Placental epithelial cell (primary cell): ENCODE measurements around the gene ZC4H2. TPM values are rescaled to one million over a fixed set of nuclear protein-coding genes. Genes with fewer than 3 reads are reported as not detected.

ENCODE experiments used
- total RNA-seq: library from RNA; depleted of rRNA; stranded (reverse); fragments of >200 nt; gene quantifications from 2 replicates; pipeline ENCODE4 v1.2.3, GENCODE V29; 2012

Gene ZC4H2
- total RNA-seq, result 2.5 and 3.9 TPM in 2 replicates

GRCh38 chrX:64975989-64976672 lies at the start of gene ZC4H2:
TSS of gene ZC4H2 (minus strand) at chrX:64976450. CDS start at chrX:64976377, 73 bp downstream.

Other genes with a start within 250 kb of the ZC4H2 start
- gene ZC3H12B, start 58.4 kb upstream of the ZC4H2 start, total RNA-seq, result under 0.01 TPM in 1 of 2 replicates, not detected in the other